H1 (cell line): ENCODE measurements around the gene CYP27B1. TPM values are rescaled to one million over a fixed set of nuclear protein-coding genes. Genes with fewer than 3 reads are reported as not detected.

Experiments used
- CBX5 ChIP-seq: fragments of 300-800, 300-1000 bp; sonication (generic); IDR thresholded peaks from 2 replicates; pipeline ENCODE4 v1.7.1; 2016; ENCODE audit warnings: antibody characterized with exemption, low read length, low read depth
- CBX8 ChIP-seq: fragments of 300-800, 300-1000 bp; sonication (generic); IDR thresholded peaks from 2 replicates; pipeline ENCODE4 v1.7.1; 2016; ENCODE audit warnings: low read depth, low read length, borderline replicate concordance
- CEBPB ChIP-seq: IDR thresholded peaks from 2 replicates; pipeline ENCODE4 v1.6.1; 2012; ENCODE audit warnings: low read depth, low read length
- JUN ChIP-seq: IDR thresholded peaks from 2 replicates; pipeline ENCODE4 v1.6.1; 2011; ENCODE audit warnings: low read depth, mild to moderate bottlenecking, improper control_type of control experiment, low read length
- RNF2 ChIP-seq: fragments of 200-900, 300-1000 bp; sonication (generic); IDR thresholded peaks from 2 replicates; pipeline ENCODE4 v1.7.1; 2016; ENCODE audit warnings: borderline replicate concordance, low read depth, mild to moderate bottlenecking, antibody characterized with exemption, low read length; ENCODE audit not compliant: poor library complexity, severe bottlenecking; ENCODE audit errors: missing control alignments
- YY1 ChIP-seq: IDR thresholded peaks from 2 replicates; pipeline ENCODE4 v1.6.1; 2011; ENCODE audit warnings: low read depth, mild to moderate bottlenecking, low read length
- polyA plus RNA-seq, 7 experiments: library from polyadenylated mRNA; depleted of rRNA in 3 of 7; stranded (reverse) in 5 of 7; unstranded in 2 of 7; fragments of >200 nt in 5 of 7; fragments of 200-250 nt in 2 of 7; gene quantifications; 1 replicate in 5 of 7; 2 replicates in 1 of 7; 4 replicates in 1 of 7; pipeline versions ENCODE4 v1.2.1 to v1.2.3, GENCODE V29; 2011 to 2013; ENCODE audit warnings: missing spikeins in 2 of 7, mixed read lengths in 2 of 7
- total RNA-seq: library from RNA; stranded (reverse); fragmentation: NEBNext Ultra II Directional; extraction: Animal tissue kit (Norgen Biotek cat#: 25700); gene quantifications from 2 replicates; pipeline ENCODE4 v1.2.1, GENCODE V29; 2021
- TF ChIP-seq, protein P1 (sequence below): IDR thresholded peaks from 2 replicates; pipeline ENCODE4 v1.6.1; 2011; ENCODE audit warnings: low read length, improper control_type of control experiment

CYP27B1 gene
- total and polyA plus RNA-seq, 2 of the 8 experiments (the other 6 are each of a cell fraction or from before 2014, with no cell fraction given) = 2.9 to 3.3 TPM

GRCh38 chr12:57744194-57744776 is 22.6 kb downstream of the CYP27B1 start (continued):
- TF ChIP-seq CBX5 (no peak), JUN (0 out of 2 replicates have a peak, but pooled peaks have one; percentile 5), CEBPB (peak; percentile 86; the same call in 1 of the 2 replicates), CBX8 (no peak), RNF2 (no peak), YY1 (no peak)
- TF ChIP-seq, protein P1, sequence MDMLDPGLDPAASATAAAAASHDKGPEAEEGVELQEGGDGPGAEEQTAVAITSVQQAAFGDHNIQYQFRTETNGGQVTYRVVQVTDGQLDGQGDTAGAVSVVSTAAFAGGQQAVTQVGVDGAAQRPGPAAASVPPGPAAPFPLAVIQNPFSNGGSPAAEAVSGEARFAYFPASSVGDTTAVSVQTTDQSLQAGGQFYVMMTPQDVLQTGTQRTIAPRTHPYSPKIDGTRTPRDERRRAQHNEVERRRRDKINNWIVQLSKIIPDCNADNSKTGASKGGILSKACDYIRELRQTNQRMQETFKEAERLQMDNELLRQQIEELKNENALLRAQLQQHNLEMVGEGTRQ = no peak
